Astrocyte of the spinal cord (primary cell): ENCODE data around the gene UBR2.
A peak's percentile ranks its signal among the peaks of the same experiment; 100 is the strongest.

Experiments
- DNase-seq: peaks from one replicate; pipeline ENCODE4 v3.0.0; 2011; ENCODE audit warnings: low read depth, low spot score
- H3K4me3 ChIP-seq: 2 replicates; pipeline ENCODE4 v1.5.1; 2011; ENCODE audit warnings: low read depth, mild to moderate bottlenecking, low read length, moderate library complexity
- CTCF ChIP-seq: IDR thresholded peaks from 2 replicates; pipeline ENCODE4 v1.5.1; 2012; ENCODE audit warnings: low read depth, mild to moderate bottlenecking, low read length, inconsistent platforms
- in situ Hi-C: cut with HindIII; loops from 2 replicates; pipeline ENCODE4 v1.10.0; 2017; ENCODE audit warnings: low sequenced_read_pairs

UBR2 gene

GRCh38 chr6:42707595-42707994 lies 143.8 kb downstream of the UBR2 start:
- TF ChIP-seq CTCF, result no peak
- no peak overlapping the region for H3K4me3 ChIP-seq
- in situ Hi-C loops, result no loop called here
- DNase-seq, result no peak

- no peak for TF ChIP-seq CTCF
- no peak for DNase-seq
- no peak overlapping the region for H3K4me3 ChIP-seq
- in situ Hi-C loops, result no loop called here
These were observed 144.3 kb downstream of the UBR2 start for GRCh38 chr6:42708096-42708495.

GRCh38 chr6:42709871-42710270 lies 146.0 kb downstream of the UBR2 start:
- no peak for TF ChIP-seq CTCF
- no peak for DNase-seq
- H3K4me3 ChIP-seq, result no peak overlapping the region
- in situ Hi-C loops, result no loop called here

GRCh38 chr6:42710316-42710715 lies 146.5 kb downstream of the UBR2 start:
- no peak for TF ChIP-seq CTCF
- H3K4me3 ChIP-seq, result no peak overlapping the region
- in situ Hi-C loops, result no loop called here
- peak; percentile 48 for DNase-seq

DNA sequence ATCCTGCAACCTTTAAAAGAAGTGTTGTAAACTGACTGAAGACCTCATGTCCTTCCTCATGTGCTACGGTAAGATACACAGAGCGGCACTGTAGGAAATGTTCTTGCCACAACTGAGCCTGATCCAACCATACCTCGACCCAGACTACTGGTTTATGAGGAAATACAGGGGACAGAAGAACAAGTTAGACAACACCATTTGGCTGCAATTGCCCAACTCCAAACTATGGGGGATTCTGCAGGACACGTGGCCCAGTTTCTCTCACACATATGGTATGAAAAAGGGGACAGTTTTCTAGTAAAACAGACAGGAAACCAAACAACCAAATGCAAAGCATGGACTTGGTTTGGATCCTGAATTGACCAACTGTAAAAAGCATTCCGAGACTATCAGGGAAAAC lies 148.1 kb downstream of the UBR2 start:
- in situ Hi-C loops, result no loop called here
- no peak for DNase-seq
- TF ChIP-seq CTCF, result no peak
- no peak overlapping the region for H3K4me3 ChIP-seq

DNA sequence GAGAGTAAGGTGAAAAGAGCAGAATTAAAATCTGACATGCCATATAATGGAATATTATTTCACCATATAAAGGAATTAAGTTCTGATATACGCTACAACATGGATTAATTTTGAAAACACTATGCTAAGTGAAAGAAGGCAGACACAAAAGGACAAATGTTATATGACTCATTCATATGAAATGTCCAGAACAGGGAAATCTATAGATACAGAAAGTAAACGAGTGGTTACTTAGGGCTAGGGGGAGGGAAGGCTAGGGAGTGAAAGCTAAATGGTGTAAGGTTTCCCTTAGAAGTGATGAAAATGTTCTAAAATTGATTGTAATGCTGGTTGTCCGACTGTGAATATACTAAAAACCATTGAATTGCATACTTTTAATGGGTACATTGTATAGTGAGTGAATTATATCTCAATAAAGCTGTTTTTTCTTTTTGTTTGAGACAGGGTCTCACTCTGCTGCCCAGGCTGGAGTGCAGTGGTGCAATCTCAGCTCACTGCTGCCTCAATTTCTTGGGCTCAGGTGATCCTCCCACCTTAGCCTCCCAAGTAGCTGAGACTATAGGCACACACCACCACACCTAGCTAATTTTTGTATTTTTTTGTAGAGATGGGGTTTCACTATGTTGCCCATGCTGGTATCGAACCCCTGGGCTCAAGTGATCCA lies 150.4 kb downstream of the UBR2 start:
- no peak overlapping the region for H3K4me3 ChIP-seq
- DNase-seq, result peak; percentile 66
- in situ Hi-C loops, result no loop called here
- TF ChIP-seq CTCF, result no peak
